Measurements from ENCODE around the gene ZBED5.
A peak's percentile ranks its signal among the peaks of the same experiment; 100 is the strongest.

ZBED5 gene

DNA sequence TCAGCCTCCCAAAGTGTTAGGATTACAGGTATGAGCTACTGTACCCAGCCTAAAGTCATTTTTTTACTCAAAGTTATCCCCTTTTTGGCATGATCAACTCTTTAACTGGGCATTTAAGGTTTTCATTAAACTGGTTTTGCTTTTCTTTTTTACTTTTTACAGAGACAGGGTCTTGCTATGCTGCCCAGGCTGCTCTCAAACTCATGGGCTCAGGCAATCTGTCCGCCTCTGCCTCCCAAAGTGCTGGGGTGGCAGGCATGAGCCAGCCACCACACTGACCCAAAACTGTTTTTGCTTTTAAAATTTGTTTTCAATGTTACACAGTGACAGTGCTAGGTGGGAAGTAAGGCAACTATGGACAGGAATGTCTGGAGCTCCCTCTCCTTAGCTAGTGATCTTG, 3.9 kb upstream of the ZBED5 start:
- 84 to 97% methylated on average over 1 of the region's 1 CpG for WGBS, 2 experiments
- no peaks in the 10 kb centered on the region for H3K9me3 ChIP-seq (ENCODE audit: control insufficient read depth, low read length)

GRCh38 chr11:10861047-10861446, 3.2 kb upstream of the ZBED5 start:
- H3K4me3 ChIP-seq (ENCODE audit: insufficient read depth, low read depth, low read length) = no peak overlapping the region

More for the DNA sequence above, 3.9 kb upstream of the ZBED5 start:
- H3K4me1 ChIP-seq (ENCODE audit: control insufficient read depth, insufficient read depth, low read length) = no peaks in the 10 kb centered on the region
- H3K27ac ChIP-seq (ENCODE audit: insufficient read depth, low read depth, low read length, poor library complexity, severe bottlenecking) = no peak overlapping the region
- no peak overlapping the region for H3K4me3 ChIP-seq (ENCODE audit: insufficient read depth, low read depth, low read length)
- no peaks in the 10 kb centered on the region for H3K36me3 ChIP-seq (ENCODE audit: control insufficient read depth, insufficient read depth, low read length)
- no peaks in the 10 kb centered on the region for H3K27me3 ChIP-seq (ENCODE audit: control insufficient read depth, insufficient read depth, low read length, poor library complexity, severe bottlenecking)

DNA sequence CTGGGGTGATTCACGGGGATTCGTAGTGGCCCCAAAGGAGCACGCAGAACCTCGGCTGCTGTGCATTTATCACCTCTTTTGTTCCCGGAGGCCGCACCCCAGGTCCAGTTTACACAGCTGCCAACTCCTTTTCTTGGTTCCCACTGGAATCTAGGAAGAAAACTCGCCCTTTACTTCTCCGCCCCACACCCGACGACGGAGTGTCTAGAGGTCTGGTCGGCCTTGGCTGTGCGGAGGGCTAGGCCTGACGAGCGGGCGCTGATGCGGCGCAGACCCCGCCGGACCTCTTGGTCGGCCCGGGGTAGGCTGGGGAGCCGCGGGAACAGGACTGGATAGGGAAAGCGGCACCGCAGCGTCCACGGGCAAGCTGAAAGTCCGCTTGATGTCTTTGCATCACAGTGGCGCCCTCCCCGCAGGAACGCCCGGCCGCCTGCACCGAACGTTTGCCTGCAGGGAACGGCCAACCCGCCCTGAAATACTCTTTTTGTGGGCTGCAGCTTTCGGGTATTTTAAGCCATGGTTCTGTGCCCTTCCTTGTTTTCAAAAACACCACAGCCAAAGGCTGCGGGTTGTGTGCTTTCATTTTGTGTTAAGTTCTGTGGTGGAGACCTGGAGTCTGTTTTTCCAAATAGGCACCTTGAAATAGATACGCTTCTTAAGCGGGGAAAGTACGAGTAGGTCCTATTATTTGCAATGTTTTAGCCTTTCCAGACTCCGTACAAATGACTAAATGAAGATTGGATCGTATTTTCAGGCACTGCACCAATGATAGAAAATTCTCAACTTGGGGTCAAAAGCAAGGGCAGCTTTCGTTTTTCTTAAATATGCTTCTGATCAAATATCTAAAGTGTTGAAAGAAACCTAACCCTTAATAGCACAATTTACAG, 829 bp upstream of the ZBED5 start:
- Histone ChIP-seq H3K27me3 (ENCODE audit: control insufficient read depth, insufficient read depth, low read length, poor library complexity, severe bottlenecking) (no peaks in the 10 kb centered on the region), H3K27ac (ENCODE audit: insufficient read depth, low read depth, low read length, poor library complexity, severe bottlenecking) (peak overlapping the region; percentile 95), H3K4me3 (ENCODE audit: insufficient read depth, low read depth, low read length) (peak overlapping the region; percentile 81), H3K9me3 (ENCODE audit: control insufficient read depth, low read length) (no peaks in the 10 kb centered on the region), H3K36me3 (ENCODE audit: control insufficient read depth, insufficient read depth, low read length) (peaks cover 10% of the 10 kb centered on the region), H3K4me1 (ENCODE audit: control insufficient read depth, insufficient read depth, low read length) (peaks cover 5% of the 10 kb centered on the region)
- WGBS, 2 experiments = 2% methylated on average over 45 to 46 of the region's 46 CpGs

More at GRCh38 chr11:10861047-10861446, 3.2 kb upstream of the ZBED5 start:
- H3K27ac ChIP-seq (ENCODE audit: insufficient read depth, low read depth, low read length, poor library complexity, severe bottlenecking) = no peak overlapping the region
- no peaks in the 10 kb centered on the region for H3K9me3 ChIP-seq (ENCODE audit: control insufficient read depth, low read length)
- H3K4me1 ChIP-seq (ENCODE audit: control insufficient read depth, insufficient read depth, low read length) = peaks cover 3% of the 10 kb centered on the region
- H3K27me3 ChIP-seq (ENCODE audit: control insufficient read depth, insufficient read depth, low read length, poor library complexity, severe bottlenecking) = no peaks in the 10 kb centered on the region
- no peaks in the 10 kb centered on the region for H3K36me3 ChIP-seq (ENCODE audit: control insufficient read depth, insufficient read depth, low read length)

- Histone ChIP-seq H3K4me3 (ENCODE audit: insufficient read depth, low read depth, low read length) (peak overlapping the region; percentile 81), H3K27ac (ENCODE audit: insufficient read depth, low read depth, low read length, poor library complexity, severe bottlenecking) (peak overlapping the region; percentile 95), H3K27me3 (ENCODE audit: control insufficient read depth, insufficient read depth, low read length, poor library complexity, severe bottlenecking) (no peaks in the 10 kb centered on the region), H3K36me3 (ENCODE audit: control insufficient read depth, insufficient read depth, low read length) (peaks cover 21% of the 10 kb centered on the region), H3K9me3 (ENCODE audit: control insufficient read depth, low read length) (no peaks in the 10 kb centered on the region), H3K4me1 (ENCODE audit: control insufficient read depth, insufficient read depth, low read length) (peaks cover 5% of the 10 kb centered on the region)
- WGBS, 2 experiments = 0% methylated on average over 14 of the region's 14 CpGs
Observed at GRCh38 chr11:10857459-10857708, 469 bp downstream of the ZBED5 start.

GRCh38 chr11:10856689-10857458, 979 bp downstream of the ZBED5 start:
- H3K4me1 ChIP-seq (ENCODE audit: control insufficient read depth, insufficient read depth, low read length) = peaks cover 5% of the 10 kb centered on the region
- no peaks in the 10 kb centered on the region for H3K9me3 ChIP-seq (ENCODE audit: control insufficient read depth, low read length)
- peak overlapping the region; percentile 81 for H3K4me3 ChIP-seq (ENCODE audit: insufficient read depth, low read depth, low read length)
- peaks cover 21% of the 10 kb centered on the region for H3K36me3 ChIP-seq (ENCODE audit: control insufficient read depth, insufficient read depth, low read length)
- WGBS, 2 experiments = 6 to 9% methylated on average over 17 of the region's 17 CpGs
- H3K27ac ChIP-seq (ENCODE audit: insufficient read depth, low read depth, low read length, poor library complexity, severe bottlenecking) = peak overlapping the region; percentile 95
- H3K27me3 ChIP-seq (ENCODE audit: control insufficient read depth, insufficient read depth, low read length, poor library complexity, severe bottlenecking) = no peaks in the 10 kb centered on the region

GRCh38 chr11:10855295-10855694, 2.6 kb downstream of the ZBED5 start:
- 100% methylated on average over 1 to 2 of the region's 2 CpGs for WGBS, 2 experiments
- no peak overlapping the region for H3K27ac ChIP-seq (ENCODE audit: insufficient read depth, low read depth, low read length, poor library complexity, severe bottlenecking)
- no peaks in the 10 kb centered on the region for H3K27me3 ChIP-seq (ENCODE audit: control insufficient read depth, insufficient read depth, low read length, poor library complexity, severe bottlenecking)
- no peak overlapping the region for H3K4me3 ChIP-seq (ENCODE audit: insufficient read depth, low read depth, low read length)
- H3K4me1 ChIP-seq (ENCODE audit: control insufficient read depth, insufficient read depth, low read length) = peaks cover 5% of the 10 kb centered on the region
- no peaks in the 10 kb centered on the region for H3K9me3 ChIP-seq (ENCODE audit: control insufficient read depth, low read length)
- peaks cover 21% of the 10 kb centered on the region for H3K36me3 ChIP-seq (ENCODE audit: control insufficient read depth, insufficient read depth, low read length)

DNA sequence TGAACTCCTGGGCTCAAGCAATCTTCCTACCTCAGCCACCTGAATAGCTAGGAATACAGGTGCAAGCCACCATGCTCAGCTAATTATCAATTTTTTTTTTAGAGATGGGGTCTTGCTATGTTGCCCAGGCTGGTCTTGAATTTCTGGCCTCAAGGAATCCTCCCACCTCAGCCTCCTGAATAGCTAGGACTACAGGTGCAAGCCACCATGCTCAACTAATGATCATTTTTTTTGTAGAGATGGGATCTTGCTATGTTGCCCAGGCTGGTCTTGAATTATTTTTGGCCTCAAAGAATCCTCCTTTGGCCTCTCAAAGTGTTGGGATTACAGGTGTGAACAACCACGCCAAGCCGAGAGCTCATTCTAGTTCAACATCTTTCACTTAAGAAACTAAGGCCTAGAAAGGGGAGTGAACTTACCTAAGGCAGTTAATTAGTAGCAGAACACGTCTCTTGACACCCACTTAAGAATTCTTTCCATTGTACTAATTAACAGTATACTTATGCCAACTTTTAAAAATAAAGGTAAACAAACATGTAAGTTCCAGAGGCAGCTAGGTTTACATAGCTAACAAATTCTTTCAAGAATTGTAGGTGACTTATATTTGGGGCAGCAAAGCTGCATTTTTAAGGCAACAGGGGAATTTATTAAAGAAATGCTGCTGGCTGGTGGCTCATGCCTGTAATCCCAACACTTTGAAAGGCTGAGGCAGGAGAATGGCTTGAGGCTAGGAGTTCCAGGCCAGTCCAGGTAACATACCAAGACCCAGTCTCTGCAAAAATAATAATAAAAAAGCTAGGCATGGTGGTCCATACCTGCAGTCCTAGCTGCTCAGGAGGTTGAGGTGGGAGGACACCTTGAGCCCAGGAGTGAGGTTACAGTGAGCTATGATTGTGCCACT, 9.6 kb downstream of the ZBED5 start:
- H3K27me3 ChIP-seq (ENCODE audit: control insufficient read depth, insufficient read depth, low read length, poor library complexity, severe bottlenecking) = no peaks in the 10 kb centered on the region
- H3K4me3 ChIP-seq (ENCODE audit: insufficient read depth, low read depth, low read length) = no peak overlapping the region
- peaks cover 6% of the 10 kb centered on the region for H3K36me3 ChIP-seq (ENCODE audit: control insufficient read depth, insufficient read depth, low read length)
- no peaks in the 10 kb centered on the region for H3K4me1 ChIP-seq (ENCODE audit: control insufficient read depth, insufficient read depth, low read length)
- WGBS, 2 experiments = 83 to 88% methylated on average over 2 to 3 of the region's 3 CpGs
- H3K27ac ChIP-seq (ENCODE audit: insufficient read depth, low read depth, low read length, poor library complexity, severe bottlenecking) = no peak overlapping the region
- H3K9me3 ChIP-seq (ENCODE audit: control insufficient read depth, low read length) = no peaks in the 10 kb centered on the region

DNA sequence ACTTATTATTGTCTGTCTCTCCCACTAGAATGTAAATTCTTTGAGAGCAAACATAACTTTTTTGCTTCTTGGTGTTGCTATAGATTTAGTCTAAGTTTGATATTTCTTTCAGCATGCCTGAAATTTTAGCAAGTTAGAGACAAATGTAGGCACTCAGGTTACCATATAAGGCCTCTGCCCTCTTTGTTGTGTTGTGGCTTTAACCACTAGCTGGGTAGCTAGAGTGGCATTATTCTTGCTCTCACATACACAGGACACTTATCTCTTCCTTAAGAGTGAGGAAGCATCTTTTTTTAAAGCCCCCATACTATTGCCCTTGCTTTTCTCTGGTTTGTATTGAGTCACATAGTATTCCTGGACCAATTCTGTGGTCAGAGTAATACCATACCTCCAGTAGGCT, 11.2 kb downstream of the ZBED5 start:
- Histone ChIP-seq H3K27me3 (ENCODE audit: control insufficient read depth, insufficient read depth, low read length, poor library complexity, severe bottlenecking) (no peaks in the 10 kb centered on the region), H3K27ac (ENCODE audit: insufficient read depth, low read depth, low read length, poor library complexity, severe bottlenecking) (no peak overlapping the region), H3K4me3 (ENCODE audit: insufficient read depth, low read depth, low read length) (no peak overlapping the region), H3K4me1 (ENCODE audit: control insufficient read depth, insufficient read depth, low read length) (no peaks in the 10 kb centered on the region), H3K36me3 (ENCODE audit: control insufficient read depth, insufficient read depth, low read length) (no peaks in the 10 kb centered on the region), H3K9me3 (ENCODE audit: control insufficient read depth, low read length) (no peaks in the 10 kb centered on the region)

DNA sequence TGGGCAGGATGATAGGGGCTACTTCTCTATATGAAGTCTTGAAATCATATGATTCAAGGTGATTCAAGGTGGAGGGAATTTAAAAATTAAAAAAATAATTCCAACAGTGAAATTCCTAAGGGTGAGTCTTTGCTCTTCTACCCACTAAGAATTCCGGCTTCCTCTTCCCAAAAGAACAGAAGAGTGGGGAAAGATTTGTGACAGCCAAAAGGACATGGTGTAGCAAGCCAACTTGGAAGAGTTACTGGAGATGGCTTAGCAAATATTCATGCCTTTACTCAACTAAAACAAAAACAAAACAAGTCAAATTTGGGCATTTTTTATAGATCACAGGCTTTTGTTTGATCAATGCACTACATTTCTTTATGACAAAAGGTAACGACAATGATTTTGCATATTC, 12.3 kb downstream of the ZBED5 start:
- WGBS, 2 experiments = 93 to 100% methylated on average over 2 of the region's 2 CpGs
- Histone ChIP-seq H3K27me3 (ENCODE audit: control insufficient read depth, insufficient read depth, low read length, poor library complexity, severe bottlenecking) (no peaks in the 10 kb centered on the region), H3K4me3 (ENCODE audit: insufficient read depth, low read depth, low read length) (no peak overlapping the region), H3K27ac (ENCODE audit: insufficient read depth, low read depth, low read length, poor library complexity, severe bottlenecking) (no peak overlapping the region), H3K9me3 (ENCODE audit: control insufficient read depth, low read length) (no peaks in the 10 kb centered on the region), H3K36me3 (ENCODE audit: control insufficient read depth, insufficient read depth, low read length) (no peaks in the 10 kb centered on the region), H3K4me1 (ENCODE audit: control insufficient read depth, insufficient read depth, low read length) (no peaks in the 10 kb centered on the region)

GRCh38 chr11:10844796-10845195, 13.1 kb downstream of the ZBED5 start:
- Histone ChIP-seq H3K27ac (ENCODE audit: insufficient read depth, low read depth, low read length, poor library complexity, severe bottlenecking) (no peak overlapping the region), H3K27me3 (ENCODE audit: control insufficient read depth, insufficient read depth, low read length, poor library complexity, severe bottlenecking) (no peaks in the 10 kb centered on the region), H3K4me3 (ENCODE audit: insufficient read depth, low read depth, low read length) (no peak overlapping the region), H3K9me3 (ENCODE audit: control insufficient read depth, low read length) (no peaks in the 10 kb centered on the region), H3K4me1 (ENCODE audit: control insufficient read depth, insufficient read depth, low read length) (no peaks in the 10 kb centered on the region), H3K36me3 (ENCODE audit: control insufficient read depth, insufficient read depth, low read length) (no peaks in the 10 kb centered on the region)
